SU-DHL-6 (cell line): ENCODE data around the gene SLC6A11.

ENCODE experiments used
- EZH2phosphoT487 ChIP-seq: fragments of 200-600 bp; sonication (generic), shearing (Covaris generic); conservative IDR thresholded peaks from 2 replicates; pipeline ENCODE4 v1.6.1; 2018; ENCODE audit warnings: mild to moderate bottlenecking, antibody characterized with exemption, low read length, moderate library complexity, mixed read lengths
- TF ChIP-seq, protein P1 (sequence below): fragments of 200-600 bp; sonication (generic); IDR thresholded peaks from one replicate; pipeline ENCODE4 v1.5.1; 2017; ENCODE audit warnings: antibody characterized with exemption, mild to moderate bottlenecking, low read length, moderate library complexity; ENCODE audit not compliant: insufficient read depth, poor library complexity, severe bottlenecking

GRCh38 chr3:10982782-10983181, 166.8 kb downstream of the SLC6A11 start:
- TF ChIP-seq, protein P1, sequence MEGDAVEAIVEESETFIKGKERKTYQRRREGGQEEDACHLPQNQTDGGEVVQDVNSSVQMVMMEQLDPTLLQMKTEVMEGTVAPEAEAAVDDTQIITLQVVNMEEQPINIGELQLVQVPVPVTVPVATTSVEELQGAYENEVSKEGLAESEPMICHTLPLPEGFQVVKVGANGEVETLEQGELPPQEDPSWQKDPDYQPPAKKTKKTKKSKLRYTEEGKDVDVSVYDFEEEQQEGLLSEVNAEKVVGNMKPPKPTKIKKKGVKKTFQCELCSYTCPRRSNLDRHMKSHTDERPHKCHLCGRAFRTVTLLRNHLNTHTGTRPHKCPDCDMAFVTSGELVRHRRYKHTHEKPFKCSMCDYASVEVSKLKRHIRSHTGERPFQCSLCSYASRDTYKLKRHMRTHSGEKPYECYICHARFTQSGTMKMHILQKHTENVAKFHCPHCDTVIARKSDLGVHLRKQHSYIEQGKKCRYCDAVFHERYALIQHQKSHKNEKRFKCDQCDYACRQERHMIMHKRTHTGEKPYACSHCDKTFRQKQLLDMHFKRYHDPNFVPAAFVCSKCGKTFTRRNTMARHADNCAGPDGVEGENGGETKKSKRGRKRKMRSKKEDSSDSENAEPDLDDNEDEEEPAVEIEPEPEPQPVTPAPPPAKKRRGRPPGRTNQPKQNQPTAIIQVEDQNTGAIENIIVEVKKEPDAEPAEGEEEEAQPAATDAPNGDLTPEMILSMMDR: no peak
- no peak for TF ChIP-seq EZH2phosphoT487
